ENCODE results near the gene ICA1.
"Not testable (repeated sequence)": the region's sequence is repeated elsewhere in the genome, so short reads cannot be mapped to it uniquely, and the experiment has no call there.

Gene ICA1

GRCh38 chr7:8259586-8260222 lies 2.3 kb downstream of the ICA1 start:
- Histone ChIP-seq H3K36me3 (ENCODE audit: control insufficient read depth, insufficient read depth, low read length) (no peaks in the 10 kb centered on the region), H3K9ac (ENCODE audit: low read depth, low read length) (no peak overlapping the region), H3K4me1 (ENCODE audit: control insufficient read depth, insufficient read depth, low read length) (peaks cover 6% of the 10 kb centered on the region), H3K9me3 (ENCODE audit: control insufficient read depth, insufficient read depth, low read length) (no peaks in the 10 kb centered on the region), H3K27me3 (ENCODE audit: control insufficient read depth, insufficient read depth, low read length) (peaks cover 7% of the 10 kb centered on the region), H3K4me3 (ENCODE audit: low read depth, low read length) (no peak overlapping the region)

GRCh38 chr7:8258734-8259133 lies 3.2 kb downstream of the ICA1 start:
- Histone ChIP-seq H3K36me3 (ENCODE audit: control insufficient read depth, insufficient read depth, low read length) (no peaks in the 10 kb centered on the region), H3K27me3 (ENCODE audit: control insufficient read depth, insufficient read depth, low read length) (peaks cover 7% of the 10 kb centered on the region), H3K4me1 (ENCODE audit: control insufficient read depth, insufficient read depth, low read length) (peaks cover 10% of the 10 kb centered on the region), H3K4me3 (ENCODE audit: low read depth, low read length) (no peak overlapping the region), H3K9ac (ENCODE audit: low read depth, low read length) (no peak overlapping the region), H3K9me3 (ENCODE audit: control insufficient read depth, insufficient read depth, low read length) (no peaks in the 10 kb centered on the region)

- peaks cover 10% of the 10 kb centered on the region for H3K4me1 ChIP-seq (ENCODE audit: control insufficient read depth, insufficient read depth, low read length)
- no peak overlapping the region for H3K4me3 ChIP-seq (ENCODE audit: low read depth, low read length)
- no peak overlapping the region for H3K9ac ChIP-seq (ENCODE audit: low read depth, low read length)
- no peaks in the 10 kb centered on the region for H3K36me3 ChIP-seq (ENCODE audit: control insufficient read depth, insufficient read depth, low read length)
- H3K9me3 ChIP-seq (ENCODE audit: control insufficient read depth, insufficient read depth, low read length), result no peaks in the 10 kb centered on the region
- peaks cover 7% of the 10 kb centered on the region for H3K27me3 ChIP-seq (ENCODE audit: control insufficient read depth, insufficient read depth, low read length)
These were observed 3.8 kb downstream of the ICA1 start for GRCh38 chr7:8258166-8258565.

GRCh38 chr7:8255680-8256655 lies 6.0 kb downstream of the ICA1 start:
- peaks cover 7% of the 10 kb centered on the region for H3K27me3 ChIP-seq (ENCODE audit: control insufficient read depth, insufficient read depth, low read length)

GRCh38 chr7:8254667-8255066 lies 7.3 kb downstream of the ICA1 start:
- no peak overlapping the region for H3K4me3 ChIP-seq (ENCODE audit: low read depth, low read length)
- H3K9ac ChIP-seq (ENCODE audit: low read depth, low read length), result no peak overlapping the region
- H3K9me3 ChIP-seq (ENCODE audit: control insufficient read depth, insufficient read depth, low read length), result no peaks in the 10 kb centered on the region
- H3K27me3 ChIP-seq (ENCODE audit: control insufficient read depth, insufficient read depth, low read length), result no peaks in the 10 kb centered on the region
- no peaks in the 10 kb centered on the region for H3K36me3 ChIP-seq (ENCODE audit: control insufficient read depth, insufficient read depth, low read length)
- peaks cover 5% of the 10 kb centered on the region for H3K4me1 ChIP-seq (ENCODE audit: control insufficient read depth, insufficient read depth, low read length)

More at GRCh38 chr7:8255680-8256655, 6.0 kb downstream of the ICA1 start:
- H3K9me3 ChIP-seq (ENCODE audit: control insufficient read depth, insufficient read depth, low read length), result no peaks in the 10 kb centered on the region
- H3K4me1 ChIP-seq (ENCODE audit: control insufficient read depth, insufficient read depth, low read length), result peaks cover 10% of the 10 kb centered on the region
- no peak overlapping the region for H3K4me3 ChIP-seq (ENCODE audit: low read depth, low read length)
- H3K36me3 ChIP-seq (ENCODE audit: control insufficient read depth, insufficient read depth, low read length), result no peaks in the 10 kb centered on the region
- H3K9ac ChIP-seq (ENCODE audit: low read depth, low read length), result no peak overlapping the region

- peaks cover 5% of the 10 kb centered on the region for H3K4me1 ChIP-seq (ENCODE audit: control insufficient read depth, insufficient read depth, low read length)
- no peak overlapping the region for H3K9ac ChIP-seq (ENCODE audit: low read depth, low read length)
- no peaks in the 10 kb centered on the region for H3K36me3 ChIP-seq (ENCODE audit: control insufficient read depth, insufficient read depth, low read length)
- no peaks in the 10 kb centered on the region for H3K27me3 ChIP-seq (ENCODE audit: control insufficient read depth, insufficient read depth, low read length)
- H3K9me3 ChIP-seq (ENCODE audit: control insufficient read depth, insufficient read depth, low read length), result no peaks in the 10 kb centered on the region
- no peak overlapping the region for H3K4me3 ChIP-seq (ENCODE audit: low read depth, low read length)
These were observed 7.8 kb downstream of the ICA1 start for GRCh38 chr7:8254215-8254614.

GRCh38 chr7:8251195-8251594 lies 10.8 kb downstream of the ICA1 start:
- H3K4me1 ChIP-seq (ENCODE audit: control insufficient read depth, insufficient read depth, low read length), result peaks cover 5% of the 10 kb centered on the region
- H3K9me3 ChIP-seq (ENCODE audit: control insufficient read depth, insufficient read depth, low read length), result no peaks in the 10 kb centered on the region
- no peak overlapping the region for H3K4me3 ChIP-seq (ENCODE audit: low read depth, low read length)
- no peaks in the 10 kb centered on the region for H3K27me3 ChIP-seq (ENCODE audit: control insufficient read depth, insufficient read depth, low read length)
- H3K36me3 ChIP-seq (ENCODE audit: control insufficient read depth, insufficient read depth, low read length), result no peaks in the 10 kb centered on the region
- no peak overlapping the region for H3K9ac ChIP-seq (ENCODE audit: low read depth, low read length)

- H3K27me3 ChIP-seq (ENCODE audit: control insufficient read depth, insufficient read depth, low read length), result no peaks in the 10 kb centered on the region
- no peak overlapping the region for H3K9ac ChIP-seq (ENCODE audit: low read depth, low read length)
- no peak overlapping the region for H3K4me3 ChIP-seq (ENCODE audit: low read depth, low read length)
- H3K36me3 ChIP-seq (ENCODE audit: control insufficient read depth, insufficient read depth, low read length), result no peaks in the 10 kb centered on the region
- H3K9me3 ChIP-seq (ENCODE audit: control insufficient read depth, insufficient read depth, low read length), result no peaks in the 10 kb centered on the region
- peaks cover 5% of the 10 kb centered on the region for H3K4me1 ChIP-seq (ENCODE audit: control insufficient read depth, insufficient read depth, low read length)
These were observed 11.4 kb downstream of the ICA1 start for GRCh38 chr7:8250547-8250946.

GRCh38 chr7:8249121-8249520 lies 12.8 kb downstream of the ICA1 start:
- Histone ChIP-seq H3K4me3 (ENCODE audit: low read depth, low read length) (no peak overlapping the region), H3K27me3 (ENCODE audit: control insufficient read depth, insufficient read depth, low read length) (no peaks in the 10 kb centered on the region), H3K4me1 (ENCODE audit: control insufficient read depth, insufficient read depth, low read length) (no peaks in the 10 kb centered on the region), H3K9ac (ENCODE audit: low read depth, low read length) (no peak overlapping the region), H3K9me3 (ENCODE audit: control insufficient read depth, insufficient read depth, low read length) (no peaks in the 10 kb centered on the region), H3K36me3 (ENCODE audit: control insufficient read depth, insufficient read depth, low read length) (no peaks in the 10 kb centered on the region)

- Histone ChIP-seq H3K9ac (ENCODE audit: low read depth, low read length) (no peak overlapping the region), H3K27me3 (ENCODE audit: control insufficient read depth, insufficient read depth, low read length) (no peaks in the 10 kb centered on the region), H3K36me3 (ENCODE audit: control insufficient read depth, insufficient read depth, low read length) (no peaks in the 10 kb centered on the region), H3K9me3 (ENCODE audit: control insufficient read depth, insufficient read depth, low read length) (no peaks in the 10 kb centered on the region), H3K4me1 (ENCODE audit: control insufficient read depth, insufficient read depth, low read length) (no peaks in the 10 kb centered on the region), H3K4me3 (ENCODE audit: low read depth, low read length) (no peak overlapping the region)
These were observed 15.9 kb downstream of the ICA1 start for GRCh38 chr7:8246020-8246419.

GRCh38 chr7:8245032-8245431 lies 16.9 kb downstream of the ICA1 start:
- H3K36me3 ChIP-seq (ENCODE audit: control insufficient read depth, insufficient read depth, low read length); H3K4me1 ChIP-seq (ENCODE audit: control insufficient read depth, insufficient read depth, low read length); H3K9ac ChIP-seq (ENCODE audit: low read depth, low read length); H3K27me3 ChIP-seq (ENCODE audit: control insufficient read depth, insufficient read depth, low read length); H3K9me3 ChIP-seq (ENCODE audit: control insufficient read depth, insufficient read depth, low read length); H3K4me3 ChIP-seq (ENCODE audit: low read depth, low read length): not testable (repeated sequence)

GRCh38 chr7:8243059-8243458 lies 18.9 kb downstream of the ICA1 start:
- H3K4me1 ChIP-seq (ENCODE audit: control insufficient read depth, insufficient read depth, low read length); H3K4me3 ChIP-seq (ENCODE audit: low read depth, low read length); H3K36me3 ChIP-seq (ENCODE audit: control insufficient read depth, insufficient read depth, low read length); H3K27me3 ChIP-seq (ENCODE audit: control insufficient read depth, insufficient read depth, low read length); H3K9ac ChIP-seq (ENCODE audit: low read depth, low read length); H3K9me3 ChIP-seq (ENCODE audit: control insufficient read depth, insufficient read depth, low read length): not testable (repeated sequence)

Data from iPS-15b (cell line).